Left lobe of liver (tissue), 2 donors: ENCODE data around the gene SCAPER. TPM values are rescaled to one million over a fixed set of nuclear protein-coding genes. Genes with fewer than 3 reads are reported as not detected.

Experiments used
- ATAC-seq: fragments of 200-7000 bp; cut with Tn5 transposase; one replicate; pipeline ENCODE4 v1.9.1; 2020; ENCODE audit warnings: mild to moderate bottlenecking, moderate library complexity
- DNase-seq: peaks from one replicate; pipeline ENCODE4 v3.0.0-alpha.2; 2020; ENCODE audit warnings: low spot score
- total RNA-seq: library from RNA; stranded (reverse); gene quantifications from one replicate; pipeline ENCODE4 v1.2.1, GENCODE V29; 2021
- donor health status: DM: no; HTN: no; CAD: no; lungs with moderate emphysema.
- donor health status: DM: no; HTN: yes; CAD: no.

Gene SCAPER
- total RNA-seq, 1 donor from 2014 or later = 6.9 TPM

DNA sequence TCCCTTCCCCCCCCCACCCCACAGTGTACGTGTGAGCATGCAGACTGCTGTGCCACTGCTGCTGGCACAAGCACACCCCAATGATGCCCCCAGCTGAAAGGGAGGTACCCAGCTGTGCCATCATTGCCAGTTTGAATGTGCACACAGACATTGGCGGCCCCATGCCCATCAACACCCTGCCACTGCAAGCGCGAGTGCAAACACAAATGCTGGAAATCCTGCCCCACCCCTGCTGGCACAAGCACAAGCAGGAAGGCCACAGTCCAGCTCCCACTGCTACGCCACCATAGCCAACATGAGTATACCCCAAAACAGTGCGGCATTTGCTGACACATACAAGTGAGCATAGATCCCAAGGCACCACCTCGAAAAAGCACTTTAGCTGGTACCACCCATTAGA, 222.9 kb downstream of the SCAPER start:
- ATAC-seq (no peak), DNase-seq (no peak)

DNA sequence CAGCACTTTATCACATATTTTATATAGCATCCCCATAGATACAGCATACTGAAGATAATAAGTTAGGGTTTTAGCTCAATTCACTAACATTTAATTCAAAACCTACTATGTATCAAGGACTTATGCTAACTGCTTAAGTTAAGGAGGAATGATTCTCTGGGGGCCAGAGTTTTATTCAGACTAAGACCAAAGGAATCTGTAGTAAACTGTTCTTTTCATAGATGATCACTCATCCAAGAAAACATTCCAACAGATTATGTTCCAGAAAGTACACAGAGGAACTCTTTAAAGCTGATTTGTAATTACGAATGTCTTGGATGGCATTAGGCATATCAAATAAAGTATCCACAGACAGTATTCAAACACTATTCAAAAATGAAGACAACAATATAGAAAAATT, 226.4 kb downstream of the SCAPER start:
- DNase-seq (no peak), ATAC-seq (no peak)

DNA sequence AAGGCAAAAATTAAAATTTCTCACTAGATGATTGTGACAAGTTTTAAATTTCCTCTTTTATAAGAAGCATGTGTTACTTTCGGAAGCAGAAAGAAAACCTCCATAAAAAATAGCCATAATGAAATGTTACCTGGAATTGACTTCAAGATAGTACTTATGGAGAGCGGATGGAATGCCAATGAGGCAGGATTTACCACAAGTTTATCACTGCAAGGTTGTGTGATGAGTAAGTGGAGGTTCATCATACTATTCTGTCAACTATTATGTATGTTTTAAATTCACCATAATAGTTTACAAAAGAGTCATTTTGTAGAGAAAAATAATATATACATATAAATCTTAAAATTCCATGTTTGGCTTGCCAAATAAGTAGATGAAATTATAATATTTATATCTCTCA, 230.3 kb downstream of the SCAPER start:
- ATAC-seq (no peak), DNase-seq (no peak)

DNA sequence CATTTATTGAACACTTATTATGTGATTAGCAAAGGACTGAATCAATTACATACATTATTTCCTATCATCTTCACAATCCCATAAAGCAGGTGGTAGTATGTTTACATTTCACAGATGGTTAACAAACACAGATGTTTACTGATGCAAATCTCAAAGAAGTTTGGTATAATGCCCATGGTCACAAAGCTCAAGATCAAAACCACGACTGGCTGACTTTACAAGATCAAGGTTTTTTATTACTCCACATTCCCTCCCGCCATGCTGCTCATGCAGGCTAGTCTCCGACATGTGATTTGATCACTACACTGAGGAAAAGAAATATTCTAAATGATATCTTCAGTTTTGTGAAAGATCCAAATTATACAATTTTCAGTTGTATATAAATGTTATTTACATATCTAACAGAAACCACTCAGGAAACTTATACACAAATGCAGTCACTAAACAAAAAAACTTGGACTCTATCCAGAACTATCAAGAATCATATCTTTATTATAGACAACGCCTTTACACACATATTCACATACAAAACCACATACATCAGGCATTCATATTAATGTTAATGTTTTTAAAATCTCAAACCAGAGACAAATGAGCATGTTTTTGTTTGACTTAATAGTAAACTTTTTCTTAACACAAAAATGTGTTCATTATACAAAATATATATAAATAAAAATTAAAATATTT, 235.5 kb downstream of the SCAPER start:
- DNase-seq (no peak), ATAC-seq (no peak)

DNA sequence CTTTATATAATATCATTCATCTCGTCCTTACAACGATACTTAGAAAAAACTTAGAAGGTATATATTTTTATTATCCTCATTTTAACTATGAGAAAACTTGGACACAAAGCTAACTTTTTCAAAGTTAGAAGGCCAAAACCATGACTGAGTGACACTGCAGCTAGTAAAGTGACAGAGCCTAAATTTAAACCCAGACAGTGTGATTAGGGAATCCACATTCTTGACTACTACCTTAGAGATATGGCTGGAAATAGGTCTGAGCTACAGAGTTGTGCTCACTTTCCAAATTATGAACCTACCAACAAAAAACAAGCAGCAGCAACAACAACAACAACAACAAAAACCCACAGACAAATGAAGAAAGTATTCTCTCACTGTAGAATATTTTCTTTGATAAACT, 236.2 kb downstream of the SCAPER start:
- ATAC-seq (no peak), DNase-seq (no peak)

DNA sequence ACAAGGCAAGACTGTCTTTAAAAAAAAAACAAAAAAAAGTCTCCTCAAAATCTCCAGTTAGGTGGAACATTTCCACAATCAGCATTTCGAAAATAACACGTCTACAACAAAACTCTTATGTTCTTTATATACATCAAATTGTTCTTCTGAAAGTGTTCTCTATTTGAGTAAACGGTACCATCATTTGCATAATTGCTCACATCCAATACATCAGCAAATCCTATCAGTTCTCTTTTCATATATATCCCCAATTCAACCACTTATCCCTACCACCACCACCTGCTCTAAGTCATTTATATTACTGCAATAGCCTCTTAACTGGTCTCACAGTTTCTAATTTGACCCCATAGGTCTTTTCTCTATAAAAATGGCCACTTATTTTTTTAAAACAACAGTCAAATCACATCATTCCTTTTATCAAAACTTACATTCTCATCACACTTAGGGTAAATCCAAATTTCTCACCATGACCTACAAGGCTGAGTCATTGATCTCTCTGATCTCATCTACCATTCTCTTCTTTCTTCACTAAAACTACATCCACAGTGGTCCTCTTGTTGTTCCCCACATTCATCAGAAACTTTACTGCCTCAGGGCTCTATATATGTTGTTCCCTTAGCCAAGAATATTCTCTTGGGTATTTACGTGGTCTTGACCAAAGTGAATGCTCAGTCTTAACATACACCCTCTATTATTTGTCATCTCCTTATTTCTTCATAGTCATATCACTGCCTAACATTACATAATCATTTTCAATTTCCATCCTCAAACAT, 237.0 kb downstream of the SCAPER start:
- ATAC-seq (no peak), DNase-seq (no peak)

DNA sequence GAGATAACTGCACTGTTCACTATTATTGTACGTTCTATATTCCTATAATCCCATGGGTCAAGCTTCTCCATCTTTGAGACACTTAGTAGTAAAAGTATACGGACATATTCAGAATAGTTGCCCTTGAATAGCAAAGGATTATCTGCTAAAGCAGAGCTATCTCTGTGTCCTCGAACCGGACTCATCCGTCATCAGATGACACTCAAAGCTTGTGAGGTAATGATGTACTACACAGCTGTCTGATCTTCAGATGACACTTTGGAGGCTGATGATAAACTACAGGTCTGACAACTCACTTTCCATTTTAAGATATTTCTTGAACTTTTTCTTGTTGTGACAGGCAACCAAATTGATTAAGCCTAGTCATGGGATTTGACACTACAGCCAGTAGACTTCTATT, 240.2 kb downstream of the SCAPER start:
- no peak for DNase-seq
- ATAC-seq = no peak

DNA sequence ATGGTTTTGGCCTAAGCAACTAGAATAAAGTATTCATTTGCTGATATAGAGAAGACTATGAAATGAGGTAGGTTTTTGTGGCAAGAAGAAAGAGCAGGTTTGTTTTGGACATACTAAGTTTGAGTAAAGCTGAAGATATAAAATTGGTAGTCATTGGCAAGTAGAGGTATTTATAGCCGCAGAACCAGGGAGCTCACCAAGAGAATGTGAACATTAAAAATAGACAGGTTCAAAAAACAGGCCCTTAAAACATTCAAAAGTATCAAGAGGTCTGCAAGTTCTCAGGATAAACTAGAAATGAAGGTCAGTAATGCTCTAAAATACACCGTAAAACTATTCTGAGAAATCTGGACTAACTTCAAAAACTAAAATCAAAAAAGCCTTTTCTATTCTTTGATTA, 240.7 kb downstream of the SCAPER start:
- no peak for DNase-seq
- ATAC-seq = no peak

DNA sequence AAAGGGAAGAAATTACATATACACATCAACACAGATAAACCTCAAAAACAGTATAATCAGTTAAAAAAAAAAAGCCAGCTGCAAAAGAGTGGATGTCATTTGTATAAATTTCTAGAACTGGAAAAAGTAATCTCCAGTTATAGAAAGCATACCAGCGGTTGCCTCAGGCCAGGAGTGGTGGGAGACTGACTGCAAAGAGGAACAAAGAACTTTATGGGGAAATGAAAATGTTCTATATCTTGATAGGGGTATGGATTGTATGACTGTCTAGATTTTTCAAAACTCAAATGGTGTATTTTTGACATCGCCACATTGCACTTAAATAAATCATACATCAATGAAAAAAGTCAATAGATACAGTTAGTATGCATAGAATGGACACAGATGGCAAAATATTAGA, 241.6 kb downstream of the SCAPER start:
- ATAC-seq (no peak), DNase-seq (no peak)

DNA sequence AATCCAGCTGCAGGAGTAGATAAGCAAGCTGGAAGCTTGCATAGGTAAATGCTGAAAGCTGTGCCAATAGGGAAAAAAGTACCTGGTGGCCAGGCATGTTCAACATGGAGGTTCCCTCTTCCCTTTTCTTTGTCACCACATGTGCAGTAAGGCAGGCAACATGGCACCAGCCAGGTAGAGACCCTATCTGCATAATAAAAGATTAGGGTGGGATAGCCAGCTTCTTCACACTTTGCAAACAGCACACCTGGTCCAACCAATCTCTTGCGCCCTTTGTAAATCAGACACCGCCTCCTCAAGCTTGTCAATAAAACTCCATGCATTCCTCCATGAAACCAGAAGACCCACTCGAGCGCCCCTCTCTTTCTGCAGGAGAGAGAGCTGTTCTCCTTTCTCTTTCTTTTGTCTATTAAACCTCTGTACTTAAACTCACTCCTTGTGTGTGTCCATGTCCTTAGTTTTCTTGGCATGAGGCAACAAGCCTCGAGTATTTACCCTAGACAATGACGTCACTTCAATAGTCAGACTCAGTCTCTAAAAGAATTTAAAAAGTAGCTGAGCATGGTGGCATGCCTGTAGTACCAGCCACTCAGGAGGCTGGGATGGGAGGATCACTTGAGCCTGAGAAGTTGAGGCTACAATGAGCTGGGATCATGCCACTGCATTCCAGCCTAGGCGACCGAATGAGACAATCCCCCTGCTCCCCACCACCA, 256.3 kb downstream of the SCAPER start:
- ATAC-seq (no peak), DNase-seq (no peak)

DNA sequence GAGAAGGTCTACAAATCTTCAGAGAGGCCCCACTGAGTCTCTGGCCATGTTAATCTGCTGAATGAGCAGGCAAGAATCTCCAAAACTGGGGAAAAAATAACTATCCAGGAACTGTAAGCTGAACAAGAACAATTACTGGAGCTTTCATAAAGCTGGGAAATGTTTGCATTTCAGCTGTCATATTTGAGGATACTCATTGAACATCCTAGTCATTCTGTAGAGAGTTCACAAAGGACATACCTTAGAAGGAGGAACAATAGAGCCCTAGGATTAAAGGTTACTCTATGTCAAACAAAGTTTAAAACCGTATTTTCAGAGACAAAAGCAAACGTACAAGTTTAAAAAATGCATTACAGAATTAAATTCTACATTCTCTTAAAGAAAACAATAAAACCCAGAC, 257.5 kb downstream of the SCAPER start:
- ATAC-seq = no peak
- no peak for DNase-seq

DNA sequence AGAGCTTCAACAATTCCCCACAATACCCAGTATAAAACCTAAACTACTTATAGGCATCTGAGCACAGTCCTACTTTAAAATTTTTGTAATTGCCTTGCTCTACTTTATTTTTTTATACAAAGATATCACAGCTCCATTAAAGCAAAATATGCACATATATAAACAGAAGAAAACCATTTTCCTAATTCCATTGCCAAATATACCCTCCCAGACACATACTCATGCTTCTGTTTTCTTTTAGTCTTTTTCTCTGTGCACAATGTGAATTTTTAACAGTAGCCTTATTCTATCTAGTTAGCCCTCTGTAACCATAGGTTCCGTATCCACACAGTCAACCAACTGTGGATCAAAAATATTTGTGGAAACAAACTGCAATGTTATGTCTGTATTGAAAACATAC, 260.5 kb downstream of the SCAPER start:
- ATAC-seq = no peak
- no peak for DNase-seq

DNA sequence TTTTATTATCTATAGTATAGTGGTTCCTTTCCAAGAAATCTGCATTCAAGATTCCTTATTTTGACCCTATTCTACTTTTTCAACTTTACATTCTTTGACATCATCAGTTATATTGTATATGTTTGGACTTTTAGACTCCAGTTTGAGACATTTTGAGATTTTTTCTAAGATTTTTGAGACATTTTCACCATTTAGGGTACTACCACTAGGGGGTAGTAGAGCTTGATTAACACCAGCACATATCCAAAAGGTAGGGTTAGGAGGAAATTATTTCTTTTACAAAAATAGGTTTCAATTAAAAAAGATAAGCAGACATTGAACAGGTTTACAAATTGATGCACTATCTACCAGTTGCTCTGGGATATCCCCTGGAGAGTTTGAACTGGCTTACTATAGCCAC, 262.5 kb downstream of the SCAPER start:
- DNase-seq (no peak), ATAC-seq (peak; percentile 46)

DNA sequence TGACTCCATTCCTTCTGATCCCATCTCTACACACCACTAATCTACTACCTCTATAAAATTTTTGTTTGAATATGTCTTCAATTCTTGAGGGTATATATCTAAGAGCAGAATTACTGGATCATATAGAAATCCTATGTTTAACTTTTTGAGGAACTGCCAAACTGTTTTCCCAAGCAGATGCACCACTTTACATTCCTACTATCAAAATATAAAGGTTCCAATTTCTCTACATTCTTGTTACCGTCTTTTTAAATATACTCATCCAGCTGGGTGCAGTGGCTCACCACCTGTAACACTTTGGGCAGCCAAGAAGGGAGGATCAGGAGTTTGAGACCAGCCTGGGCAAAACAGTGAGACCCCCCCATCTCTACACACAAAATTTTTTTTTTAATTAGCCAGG, 268.0 kb downstream of the SCAPER start:
- ATAC-seq = no peak
- no peak for DNase-seq

DNA sequence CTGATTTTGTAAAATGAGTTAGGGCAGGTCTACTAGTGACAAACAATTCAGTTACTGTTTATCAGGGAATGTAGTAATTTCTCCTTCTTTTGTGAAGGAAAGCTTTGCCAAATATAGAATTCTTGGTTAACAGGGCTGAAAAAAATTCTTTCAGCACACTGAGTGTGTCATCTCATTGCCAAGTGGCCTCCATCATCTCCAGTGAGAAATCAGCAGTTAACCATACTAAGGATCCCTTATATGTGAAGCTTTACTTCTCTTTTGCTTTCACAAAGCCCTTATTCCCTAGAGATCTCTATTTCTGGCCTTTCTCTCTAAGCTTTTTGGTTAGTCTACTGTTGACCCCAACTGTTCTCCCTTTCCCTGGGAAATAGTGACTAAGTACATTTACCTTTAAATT, 269.1 kb downstream of the SCAPER start:
- no peak for ATAC-seq
- DNase-seq = no peak

DNA sequence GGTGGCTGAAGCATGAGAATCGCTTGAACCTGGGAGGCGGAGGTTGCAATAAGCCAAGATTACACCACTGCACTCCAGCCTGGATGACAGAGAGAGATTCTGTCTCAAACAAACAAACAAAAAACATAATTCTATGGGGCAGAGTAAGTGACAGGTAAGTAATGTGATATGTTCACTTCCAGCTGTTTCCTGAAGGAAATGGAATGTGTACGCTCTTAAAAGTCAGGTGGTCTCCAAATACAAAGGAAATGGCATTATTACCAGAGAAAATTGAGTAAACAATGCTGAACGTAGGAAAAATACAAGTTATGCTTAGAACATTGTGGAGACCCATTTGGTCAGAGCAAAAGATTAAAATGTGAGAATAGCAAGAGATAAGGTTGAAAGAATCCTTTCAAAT, 278.5 kb downstream of the SCAPER start:
- ATAC-seq (no peak), DNase-seq (no peak)

DNA sequence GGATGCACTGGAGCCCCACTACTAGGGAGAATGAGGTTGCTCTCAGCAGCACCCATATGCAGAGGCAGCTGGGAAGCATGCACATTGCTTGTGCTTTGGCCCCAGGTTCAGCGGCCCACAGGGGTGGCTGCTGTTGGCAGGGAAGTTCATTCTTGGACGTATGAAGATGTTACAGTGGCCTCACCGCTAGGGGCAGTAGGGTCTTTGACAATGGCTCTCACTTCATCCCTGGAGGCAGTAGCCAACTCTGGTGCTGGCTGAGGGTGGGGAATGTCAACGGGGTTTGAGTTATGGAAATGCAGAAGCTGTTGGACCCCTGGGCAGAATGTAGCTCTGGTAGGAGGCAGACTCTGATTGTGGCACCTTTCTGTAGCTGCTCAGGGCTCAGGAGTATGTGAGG, 279.9 kb downstream of the SCAPER start:
- no peak for DNase-seq
- ATAC-seq = no peak

DNA sequence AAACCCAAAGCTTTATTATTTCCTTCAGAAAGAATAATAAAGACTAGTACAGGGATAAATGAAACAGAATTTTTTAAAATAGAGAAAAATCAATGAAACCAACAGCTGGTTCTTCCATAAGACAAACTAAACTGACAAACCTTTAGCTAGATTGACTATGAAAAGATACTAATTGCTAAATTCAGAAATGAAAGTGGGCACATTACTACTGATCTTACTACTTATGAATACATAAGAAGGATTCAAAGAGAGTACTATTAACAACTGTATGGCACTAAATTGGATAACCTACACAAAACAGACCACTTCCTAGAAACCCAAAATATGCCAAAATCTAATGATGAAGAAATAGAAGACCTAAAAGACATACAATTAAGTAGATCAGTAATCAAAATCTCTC, 290.4 kb downstream of the SCAPER start:
- no peak for DNase-seq
- ATAC-seq = no peak

DNA sequence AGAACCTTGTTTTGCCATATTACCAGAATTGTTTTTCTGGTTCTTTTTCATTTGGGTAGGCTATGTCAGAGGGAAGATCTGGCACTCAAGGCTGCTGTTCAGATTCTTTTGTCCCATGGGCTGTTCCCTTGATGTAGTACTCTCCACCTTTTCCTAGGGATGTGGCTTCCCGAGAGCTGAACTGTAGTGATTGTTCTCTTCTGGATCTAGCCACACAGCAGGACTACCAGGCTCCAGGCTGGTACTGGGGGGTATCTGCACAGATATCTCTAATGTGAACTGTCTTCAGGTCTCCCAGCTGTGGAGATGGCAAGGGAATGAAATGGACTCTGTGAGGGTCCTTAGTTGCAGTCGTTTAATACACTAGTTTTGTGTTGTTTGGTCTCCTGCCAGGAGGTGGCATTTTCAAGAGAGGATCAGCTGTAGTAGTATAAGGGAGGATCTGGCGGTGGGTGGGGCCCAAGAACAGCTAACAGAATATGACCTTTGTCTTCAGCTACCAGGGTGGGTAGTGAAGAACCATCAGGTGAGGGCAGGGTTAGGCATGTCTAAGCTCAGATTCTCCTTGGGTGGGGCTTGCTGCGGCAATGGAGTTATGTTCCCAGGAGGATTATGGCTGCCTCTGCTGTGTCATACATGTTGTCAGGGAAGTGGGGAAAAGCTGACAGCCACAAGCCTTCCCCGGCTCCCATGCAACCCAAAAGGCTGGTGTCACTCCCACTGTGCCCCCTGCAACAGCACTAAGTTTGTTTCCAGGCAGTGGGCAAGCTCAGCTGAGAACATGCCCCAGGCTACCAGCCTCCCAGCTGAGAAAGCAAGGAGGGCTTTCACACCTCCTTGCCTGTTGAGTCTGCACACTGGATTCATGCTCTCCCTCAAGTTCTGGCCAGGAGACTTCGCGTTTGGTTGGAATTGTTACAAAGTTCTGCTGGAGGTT, 316.1 kb downstream of the SCAPER start:
- ATAC-seq = no peak
- DNase-seq = no peak

DNA sequence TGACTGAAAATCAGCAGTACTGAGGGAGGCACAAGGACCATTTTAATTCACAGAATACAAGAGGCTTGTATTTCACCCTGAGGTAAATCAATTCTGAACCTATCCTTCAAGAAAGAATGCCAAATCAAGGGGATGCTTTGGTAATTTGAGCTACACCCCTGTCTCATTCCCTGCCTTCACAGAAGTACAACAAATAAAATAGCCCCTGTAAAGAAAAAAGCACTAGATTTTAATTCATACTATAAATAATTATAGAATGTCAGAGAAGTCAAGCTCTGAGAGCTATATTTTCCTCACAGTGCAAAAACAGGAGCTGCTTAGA, 319.6 kb downstream of the SCAPER start:
- no peak for DNase-seq
- ATAC-seq = no peak

DNA sequence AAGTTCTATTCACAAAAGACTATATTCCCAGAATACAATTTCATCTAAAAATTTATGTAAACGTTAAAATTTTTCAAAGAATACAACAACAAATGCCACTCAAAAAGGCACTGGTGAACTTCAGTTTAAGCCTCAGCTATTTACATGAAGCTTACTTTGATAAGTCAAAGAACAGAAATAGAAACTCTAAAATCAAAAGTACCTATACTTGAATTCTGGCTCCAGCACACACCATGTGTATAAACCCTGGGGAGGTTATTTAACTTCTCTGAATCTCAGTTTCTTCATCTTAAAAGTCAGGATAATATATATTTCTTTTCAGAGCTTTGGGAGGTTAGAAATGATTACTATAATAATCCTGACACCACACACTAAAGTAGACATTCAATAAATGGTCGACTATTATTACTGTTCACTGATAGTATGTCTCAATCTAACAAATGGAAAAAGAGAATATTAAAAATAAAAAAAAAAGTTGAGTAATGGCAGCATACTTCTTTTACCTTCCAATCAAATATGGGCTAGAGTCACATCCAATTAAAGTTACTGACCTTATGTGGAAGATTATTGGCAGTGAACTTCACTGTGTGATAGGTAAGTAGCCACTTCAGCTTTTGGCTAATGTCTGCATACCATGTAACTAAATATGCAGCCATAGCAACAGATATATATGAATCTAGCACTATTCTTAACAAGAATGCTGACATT, 320.1 kb downstream of the SCAPER start:
- DNase-seq = no peak
- ATAC-seq = no peak
